ENCODE results near the gene TMEM120A. TPM values are rescaled to one million over a fixed set of nuclear protein-coding genes. Genes with fewer than 3 reads are reported as not detected.
A peak's percentile ranks its signal among the peaks of the same experiment; 100 is the strongest.

The TMEM120A gene
- polyA plus RNA-seq, 1 donor (not counting 4 experiments of a cell fraction or from before 2014, with no cell fraction given), result 47.0 TPM

DNA sequence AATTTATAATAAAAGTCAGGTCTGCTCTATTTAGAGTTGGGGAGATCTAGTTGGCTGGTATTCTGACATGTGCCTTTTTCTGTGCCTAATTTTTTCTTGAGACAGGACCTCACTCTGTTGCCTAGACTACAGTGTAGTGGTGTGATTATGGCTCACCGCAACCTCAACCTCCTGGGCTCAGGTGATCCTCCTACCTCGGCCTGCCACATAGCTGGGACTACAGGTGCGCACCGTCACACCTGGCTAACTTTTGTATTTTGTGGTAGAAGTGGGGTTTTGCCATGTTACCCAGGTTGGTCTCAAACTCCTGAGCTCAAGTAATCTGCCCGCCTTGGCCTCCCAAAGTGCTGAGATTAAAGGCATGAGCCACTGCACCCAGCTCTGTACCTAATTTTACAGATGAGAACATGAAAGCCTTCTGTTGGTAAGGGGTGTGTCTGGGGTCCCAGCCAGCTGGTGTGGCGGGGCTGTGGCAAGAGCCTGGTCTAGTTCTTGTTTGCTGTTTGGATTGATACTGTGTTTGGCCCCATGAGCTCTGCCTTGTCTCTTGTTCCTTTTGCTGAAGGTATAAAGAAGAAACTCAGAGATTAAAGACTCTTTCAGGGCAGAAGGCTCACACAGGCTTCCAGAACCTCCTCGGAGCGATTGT lies 48.1 kb downstream of the TMEM120A start:
- dilution Hi-C loops (cut with MboI; ENCODE audit: extremely low pct_ligation_motif_present, low sequenced_read_pairs), result no loop called here
- no peak overlapping the region for H3K4me2 ChIP-seq (ENCODE audit: control insufficient read depth, extremely low read depth, insufficient read depth, low read depth, low read length)
- FAIRE-seq, result no peak

DNA sequence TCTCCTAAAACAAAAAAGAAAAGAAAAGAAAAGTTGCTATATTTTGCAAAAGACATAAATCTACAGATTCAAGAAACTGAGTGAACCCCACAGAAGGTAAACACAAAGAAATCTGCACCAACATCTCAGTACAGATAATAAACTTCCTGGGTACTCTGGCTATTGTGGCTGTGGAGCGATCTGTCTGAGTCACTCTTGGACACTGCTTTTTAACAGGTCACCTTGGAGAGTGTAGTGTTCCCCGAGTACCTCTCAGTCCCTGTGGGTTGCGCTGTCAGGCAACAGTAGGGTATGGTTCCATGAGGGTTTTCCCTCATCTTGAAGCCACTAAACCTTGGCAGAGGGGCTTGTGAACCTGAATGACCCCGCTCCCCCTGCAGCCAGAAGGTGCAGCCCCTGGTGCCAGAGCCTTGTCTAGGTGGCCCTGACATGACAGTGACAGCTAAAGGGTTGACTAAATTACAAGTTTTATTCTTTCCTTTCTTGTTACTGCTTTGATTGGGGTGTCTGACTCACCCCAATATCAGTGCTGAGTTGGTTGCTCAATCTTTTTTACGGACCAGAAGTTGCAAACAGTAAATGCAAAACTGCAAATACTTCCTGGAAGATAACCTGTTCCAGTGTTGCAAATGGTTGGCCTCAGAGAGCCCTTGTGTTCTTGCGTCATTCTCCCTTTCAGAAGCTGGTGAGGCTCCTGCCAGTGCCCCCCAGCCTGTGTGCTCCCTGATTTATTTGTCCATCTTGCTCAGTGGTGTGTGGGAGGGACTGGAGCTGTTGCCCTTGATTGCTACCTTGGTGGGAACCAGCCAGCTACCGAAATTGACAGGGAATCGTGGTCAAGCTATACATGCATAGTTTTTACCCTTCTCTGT lies 48.9 kb downstream of the TMEM120A start:
- dilution Hi-C loops (cut with MboI; ENCODE audit: extremely low pct_ligation_motif_present, low sequenced_read_pairs), result no loop called here
- TF ChIP-seq, protein P1, sequence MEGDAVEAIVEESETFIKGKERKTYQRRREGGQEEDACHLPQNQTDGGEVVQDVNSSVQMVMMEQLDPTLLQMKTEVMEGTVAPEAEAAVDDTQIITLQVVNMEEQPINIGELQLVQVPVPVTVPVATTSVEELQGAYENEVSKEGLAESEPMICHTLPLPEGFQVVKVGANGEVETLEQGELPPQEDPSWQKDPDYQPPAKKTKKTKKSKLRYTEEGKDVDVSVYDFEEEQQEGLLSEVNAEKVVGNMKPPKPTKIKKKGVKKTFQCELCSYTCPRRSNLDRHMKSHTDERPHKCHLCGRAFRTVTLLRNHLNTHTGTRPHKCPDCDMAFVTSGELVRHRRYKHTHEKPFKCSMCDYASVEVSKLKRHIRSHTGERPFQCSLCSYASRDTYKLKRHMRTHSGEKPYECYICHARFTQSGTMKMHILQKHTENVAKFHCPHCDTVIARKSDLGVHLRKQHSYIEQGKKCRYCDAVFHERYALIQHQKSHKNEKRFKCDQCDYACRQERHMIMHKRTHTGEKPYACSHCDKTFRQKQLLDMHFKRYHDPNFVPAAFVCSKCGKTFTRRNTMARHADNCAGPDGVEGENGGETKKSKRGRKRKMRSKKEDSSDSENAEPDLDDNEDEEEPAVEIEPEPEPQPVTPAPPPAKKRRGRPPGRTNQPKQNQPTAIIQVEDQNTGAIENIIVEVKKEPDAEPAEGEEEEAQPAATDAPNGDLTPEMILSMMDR (optimal IDR thresholded peaks at IDR 0.05 in 1 of 3, IDR thresholded peaks at IDR 0.05 in 1 of 3, conservative IDR thresholded peaks at IDR 0.05 in 1 of 3; ENCODE audit: extremely low read depth in 1 of 3, insufficient read depth in 2 of 3, low read length in 3 of 3), result no peak
- no peak for TF ChIP-seq EZH2 (IDR thresholded peaks at IDR 0.05; ENCODE audit: low read length)
- Histone ChIP-seq H3K27me3 (ENCODE audit: control insufficient read depth, extremely low read depth, insufficient read depth, low read length) (no peaks in the 10 kb centered on the region), H3K4me3 (ENCODE audit: control insufficient read depth in 2 of 3, extremely low read depth in 1 of 3, insufficient read depth in 2 of 3, low read depth in 1 of 3, low read length in 3 of 3) (no peak overlapping the region), H3K36me3 (ENCODE audit: control insufficient read depth in 2 of 2, extremely low read depth in 1 of 2, insufficient read depth in 2 of 2, low read length in 2 of 2) (peaks cover 0 to 7% of the 10 kb centered on the region in 2 experiments), H3K79me2 (ENCODE audit: control insufficient read depth, insufficient read depth, low read length) (peaks cover 8% of the 10 kb centered on the region), H2AFZ (ENCODE audit: control insufficient read depth, low read length) (no peak overlapping the region), H3K4me1 (ENCODE audit: control insufficient read depth, extremely low read depth, insufficient read depth, low read length) (peaks cover 24% of the 10 kb centered on the region), H3K27ac (ENCODE audit: control insufficient read depth, insufficient read depth, low read length) (peak overlapping the region; percentile 28), H4K20me1 (ENCODE audit: control insufficient read depth, extremely low read depth, insufficient read depth, low read length) (no peaks in the 10 kb centered on the region), H3K4me2 (ENCODE audit: control insufficient read depth, extremely low read depth, insufficient read depth, low read depth, low read length) (no peak overlapping the region), H3K9ac (ENCODE audit: control insufficient read depth, extremely low read depth, insufficient read depth, low read length) (no peak overlapping the region), H3K9me3 (ENCODE audit: control insufficient read depth, low read depth, low read length) (no peaks in the 10 kb centered on the region), H3K9me1 (ENCODE audit: control insufficient read depth, extremely low read depth, insufficient read depth, low read length) (no peaks in the 10 kb centered on the region)
- FAIRE-seq, result no peak
- DNase-seq (ENCODE audit: low read depth, low spot score), result no peak

More for the DNA sequence above, 48.1 kb downstream of the TMEM120A start:
- no peak for DNase-seq (ENCODE audit: low read depth, low spot score)
- Histone ChIP-seq H3K36me3 (ENCODE audit: control insufficient read depth in 2 of 2, extremely low read depth in 1 of 2, insufficient read depth in 2 of 2, low read length in 2 of 2) (peaks cover 0 to 3% of the 10 kb centered on the region in 2 experiments), H3K27me3 (ENCODE audit: control insufficient read depth, extremely low read depth, insufficient read depth, low read length) (no peaks in the 10 kb centered on the region), H3K27ac (ENCODE audit: control insufficient read depth, insufficient read depth, low read length) (no peak overlapping the region), H3K4me1 (ENCODE audit: control insufficient read depth, extremely low read depth, insufficient read depth, low read length) (peaks cover 24% of the 10 kb centered on the region), H3K9me3 (ENCODE audit: control insufficient read depth, low read depth, low read length) (no peaks in the 10 kb centered on the region), H3K79me2 (ENCODE audit: control insufficient read depth, insufficient read depth, low read length) (peaks cover 7% of the 10 kb centered on the region), H3K9me1 (ENCODE audit: control insufficient read depth, extremely low read depth, insufficient read depth, low read length) (no peaks in the 10 kb centered on the region), H3K9ac (ENCODE audit: control insufficient read depth, extremely low read depth, insufficient read depth, low read length) (no peak overlapping the region), H2AFZ (ENCODE audit: control insufficient read depth, low read length) (no peak overlapping the region), H4K20me1 (ENCODE audit: control insufficient read depth, extremely low read depth, insufficient read depth, low read length) (no peaks in the 10 kb centered on the region), H3K4me3 (ENCODE audit: control insufficient read depth in 2 of 3, extremely low read depth in 1 of 3, insufficient read depth in 2 of 3, low read depth in 1 of 3, low read length in 3 of 3) (no peak overlapping the region)
- TF ChIP-seq EZH2 (IDR thresholded peaks at IDR 0.05; ENCODE audit: low read length), result no peak
- TF ChIP-seq, protein P1 (optimal IDR thresholded peaks at IDR 0.05 in 1 of 3, IDR thresholded peaks at IDR 0.05 in 1 of 3, conservative IDR thresholded peaks at IDR 0.05 in 1 of 3; ENCODE audit: extremely low read depth in 1 of 3, insufficient read depth in 2 of 3, low read length in 3 of 3), result no peak

All from keratinocyte (primary cell).